Measurements from ENCODE around the gene AK1.

AK1 gene

DNA sequence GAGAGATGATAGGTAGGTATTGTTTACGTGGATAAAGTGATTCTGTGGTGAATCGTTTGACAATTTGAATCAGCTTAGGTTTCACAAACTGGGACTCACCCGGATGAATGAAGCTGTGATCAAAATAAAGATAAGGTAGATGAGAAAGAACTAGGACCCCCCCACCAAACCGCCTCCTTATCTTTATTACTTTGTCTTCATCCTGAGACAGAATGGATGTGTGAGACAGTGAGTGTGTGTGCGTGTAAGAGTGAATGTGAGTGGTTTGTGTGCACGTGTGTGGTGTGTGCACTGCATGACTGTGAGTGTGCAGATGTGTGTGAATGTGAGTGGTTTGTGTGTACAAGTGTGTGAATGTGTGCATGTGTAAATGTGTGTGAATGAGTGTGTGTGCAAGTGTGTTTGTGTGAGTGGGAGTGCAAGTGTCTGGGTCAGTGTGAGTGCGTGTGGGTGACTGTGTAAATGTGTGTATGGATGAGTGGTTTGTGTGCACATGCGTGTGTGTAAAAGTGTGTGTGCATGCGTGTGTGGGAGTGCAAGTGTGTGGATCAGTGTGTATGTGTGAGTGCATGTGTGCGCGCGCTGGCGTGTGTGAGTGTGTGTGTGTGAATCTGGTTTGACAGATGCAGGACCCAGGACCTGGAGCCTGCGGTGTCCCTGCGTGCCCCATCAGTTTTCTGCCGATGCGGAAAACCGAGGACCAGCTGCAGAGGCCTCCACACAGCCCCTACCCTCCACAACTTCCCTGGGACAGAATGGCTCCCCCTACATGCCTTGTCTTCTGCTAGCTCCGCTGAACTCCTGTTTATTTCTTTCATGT lies 11.6 kb downstream of the AK1 start:
- peak; percentile 62 for DNase-seq

DNA sequence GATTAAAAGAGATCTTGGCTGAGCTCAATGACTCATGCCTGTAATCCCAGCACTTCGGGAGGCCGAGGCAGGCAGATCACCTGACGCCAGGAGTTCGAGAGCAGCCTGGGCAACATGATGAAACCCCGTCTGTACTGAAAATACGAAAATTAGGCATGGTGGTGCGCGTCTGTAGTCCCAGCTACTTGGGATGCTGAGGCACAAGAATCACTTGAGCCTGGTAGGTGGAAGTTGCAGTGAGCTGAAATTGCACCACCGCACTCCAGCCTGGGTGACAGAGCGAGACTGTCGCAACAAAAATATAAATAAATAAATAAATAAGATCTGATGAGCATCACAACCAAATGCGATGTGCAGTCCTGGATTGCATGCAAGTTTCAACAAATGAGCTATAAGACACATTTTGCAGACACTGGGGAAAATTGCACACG lies 14.3 kb downstream of the AK1 start:
- DNase-seq, result no peak

DNA sequence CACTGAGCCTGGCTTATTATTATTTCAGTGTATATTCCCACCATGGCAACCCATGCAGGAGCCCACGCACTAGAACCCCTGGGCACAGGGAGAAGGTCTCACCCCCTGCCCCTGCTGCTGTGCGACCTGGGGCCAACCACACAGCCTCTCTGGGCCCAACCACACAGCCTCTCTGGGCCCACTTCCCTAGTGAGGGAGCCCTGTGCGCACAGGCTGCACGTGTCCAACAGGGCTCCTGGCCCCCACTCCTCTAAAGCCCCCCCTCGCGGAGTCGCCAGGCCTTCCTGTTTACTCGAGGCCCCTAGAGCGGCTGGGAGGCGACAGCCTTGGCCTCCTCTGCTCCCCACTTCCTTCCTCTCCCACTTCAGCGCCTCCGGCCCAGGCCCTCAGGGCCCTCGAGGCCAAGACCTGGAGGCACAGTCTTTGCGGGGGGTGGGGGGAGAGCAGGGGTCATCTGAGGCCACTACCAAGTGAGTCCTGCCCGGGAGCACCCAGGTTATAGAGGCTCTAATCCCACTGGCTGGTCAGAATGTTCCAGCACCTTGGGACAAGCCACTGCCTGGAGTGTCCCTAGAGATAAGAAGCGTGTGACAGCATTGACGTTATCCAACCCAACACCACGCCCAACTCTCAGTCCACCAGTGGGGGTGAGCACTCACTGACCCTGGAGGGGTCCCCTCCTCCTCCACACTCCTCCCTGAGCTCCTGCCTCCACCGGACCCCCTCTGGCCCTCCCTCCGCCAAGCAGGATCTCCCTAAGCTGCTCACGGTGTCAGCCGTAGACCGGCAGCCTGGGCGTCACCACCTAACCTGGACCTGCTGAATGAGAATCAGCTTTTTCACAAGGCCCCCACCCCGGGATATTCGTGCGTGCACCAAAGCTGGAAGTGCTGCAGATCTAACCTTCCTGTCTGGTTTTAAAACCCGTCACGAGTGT lies 15.1 kb downstream of the AK1 start:
- no peak for DNase-seq

DNA sequence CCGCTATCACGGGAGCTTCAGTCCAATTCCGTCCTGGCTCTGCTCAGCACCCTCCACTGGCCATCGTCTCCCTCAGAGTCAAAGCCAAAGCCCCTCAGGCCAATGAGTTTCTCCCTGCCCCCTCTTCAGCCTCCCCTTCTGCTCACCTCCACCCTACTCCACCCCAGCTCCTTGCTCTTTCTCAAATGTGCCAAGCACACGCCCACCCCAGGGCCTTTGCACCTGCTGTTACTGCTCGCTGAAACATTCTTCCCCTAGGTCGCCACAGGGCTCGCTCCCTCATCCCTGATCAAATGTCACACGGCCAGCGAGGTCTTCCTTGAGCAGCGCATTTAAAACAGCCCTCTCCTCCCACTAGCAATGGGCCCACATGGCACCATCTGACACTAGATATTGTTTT lies 16.7 kb downstream of the AK1 start:
- no peak for DNase-seq

DNA sequence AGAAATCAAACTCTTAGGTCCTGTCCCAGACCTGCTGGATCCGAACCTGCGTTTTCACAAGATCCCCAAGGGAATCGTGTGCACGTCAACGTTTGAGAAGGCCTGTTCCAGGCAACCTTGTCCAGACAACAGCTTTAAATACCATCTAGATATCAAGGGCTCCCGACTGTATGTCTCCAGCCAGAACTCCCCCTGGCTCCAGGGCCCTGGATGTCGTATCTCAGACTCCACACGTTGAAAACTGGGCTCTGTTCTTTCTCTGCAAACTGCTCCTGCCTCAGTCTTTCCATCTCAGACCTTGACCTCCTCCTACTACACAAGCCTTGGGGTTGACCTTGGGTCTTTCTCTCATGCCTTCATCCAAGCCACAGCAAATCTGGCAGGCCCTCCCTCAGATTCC lies 17.2 kb downstream of the AK1 start:
- DNase-seq, result no peak

DNA sequence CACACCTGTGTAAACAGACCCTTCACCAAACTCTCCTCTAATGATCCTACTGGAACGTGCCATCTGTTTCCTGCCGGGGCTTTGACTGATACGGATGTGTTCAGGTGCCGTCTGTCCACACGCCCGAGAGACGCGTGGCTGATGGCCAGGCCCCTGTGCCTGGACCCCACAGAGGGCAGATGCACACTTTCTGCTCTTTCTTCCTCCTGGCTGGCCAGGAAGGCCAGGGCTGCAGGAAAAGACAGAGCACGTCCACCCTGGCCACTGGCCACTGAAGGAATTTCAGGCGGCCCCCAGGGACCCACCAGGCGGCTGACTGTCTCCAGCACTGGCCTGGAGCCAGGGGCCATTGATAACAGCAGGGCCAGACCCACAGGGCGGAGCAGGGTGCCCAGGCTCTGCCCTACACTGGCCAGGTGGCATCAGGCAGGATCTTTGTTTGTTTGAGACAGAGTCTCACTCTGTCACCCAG lies 19.4 kb downstream of the AK1 start:
- DNase-seq, result no peak

DNA sequence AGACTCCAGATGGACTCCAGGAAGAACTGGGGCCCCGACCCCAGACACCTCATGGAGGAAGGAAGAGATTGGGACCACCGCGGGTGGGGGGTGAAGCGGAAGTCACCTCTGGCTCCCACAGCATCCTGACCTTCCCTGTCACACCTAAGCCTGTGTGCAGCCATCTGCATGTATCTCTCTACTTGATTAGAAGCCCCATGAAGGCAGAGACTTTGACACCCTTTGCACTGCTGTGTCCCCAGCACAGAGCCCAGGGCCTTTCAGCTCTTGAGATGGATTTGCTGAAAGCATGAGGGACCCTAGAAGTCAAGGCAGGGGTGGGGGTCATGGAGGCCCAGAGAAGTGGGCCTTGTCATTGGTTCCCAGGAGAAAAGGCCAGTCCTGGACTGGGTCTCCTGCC lies 20.2 kb downstream of the AK1 start:
- no peak for DNase-seq

DNA sequence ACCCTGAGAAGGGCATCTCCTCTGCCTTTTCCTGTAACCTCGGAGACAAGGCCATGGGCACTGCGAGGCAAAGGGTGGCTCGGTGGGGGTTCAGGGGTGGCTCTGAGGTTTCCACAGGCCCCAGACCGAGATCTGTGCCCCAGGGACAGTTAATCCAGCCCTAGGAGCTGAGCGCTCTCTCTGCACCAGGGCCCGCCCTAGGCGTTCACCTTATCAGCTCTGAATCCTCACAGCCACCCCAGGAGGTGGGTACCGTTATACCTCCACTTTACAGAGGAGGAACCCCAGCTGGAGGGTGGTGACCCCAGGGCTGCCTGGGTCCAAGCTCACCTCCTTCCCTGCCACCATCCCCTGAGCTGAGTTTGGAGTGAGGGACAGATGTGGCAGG lies 20.8 kb downstream of the AK1 start:
- no peak for DNase-seq

DNA sequence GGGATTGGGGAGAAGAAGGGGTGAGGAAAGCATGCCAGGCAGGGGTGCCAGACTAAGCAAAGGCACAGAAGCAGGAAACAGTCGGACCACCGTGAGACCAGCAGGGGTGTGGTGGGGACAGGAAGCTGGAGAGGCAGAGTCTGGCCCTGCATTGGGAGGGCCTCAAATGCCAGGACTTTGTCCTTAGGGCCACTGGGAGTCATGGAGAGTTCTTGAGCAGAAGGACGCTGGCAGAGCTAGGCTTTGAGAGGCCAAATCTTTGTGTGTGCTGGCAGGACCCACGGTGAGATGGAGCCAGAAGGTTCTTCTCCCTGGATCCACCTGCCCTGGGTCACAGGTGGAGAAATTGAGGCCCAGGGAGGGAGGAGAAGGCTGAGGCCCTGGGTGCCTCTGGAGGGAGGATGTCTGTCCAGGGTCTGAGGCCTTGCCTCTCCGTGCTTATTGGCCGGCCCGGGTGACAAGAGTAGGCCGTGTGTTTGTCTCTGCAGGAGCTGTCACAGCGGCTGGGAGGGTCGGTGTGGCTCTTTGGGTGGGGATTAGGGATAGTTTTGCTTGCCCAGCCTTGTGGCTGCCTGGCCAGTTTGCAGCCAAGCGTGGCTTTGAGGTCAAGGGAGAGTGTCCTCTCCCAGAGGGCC lies 21.3 kb downstream of the AK1 start:
- no peak for DNase-seq

DNA sequence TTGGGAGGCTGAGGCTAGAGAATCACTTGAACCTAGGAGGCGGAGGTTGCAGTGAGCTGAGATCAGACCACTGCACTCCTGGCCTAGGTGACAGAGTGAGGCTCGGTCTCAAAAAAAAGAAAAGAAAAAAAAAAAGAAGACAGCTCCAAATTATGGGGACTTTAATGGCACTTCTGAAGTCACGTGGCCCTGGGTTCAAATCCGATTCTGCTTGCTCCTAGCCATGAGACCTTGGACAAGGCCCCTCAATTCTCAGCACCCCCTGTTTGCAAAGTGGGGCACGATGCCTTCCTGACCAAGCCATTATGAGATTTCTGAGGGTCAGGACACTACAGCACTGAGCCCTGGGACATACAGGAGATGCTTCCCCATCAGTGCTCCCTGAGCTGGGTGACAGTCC lies 22.0 kb downstream of the AK1 start:
- no peak for DNase-seq

DNA sequence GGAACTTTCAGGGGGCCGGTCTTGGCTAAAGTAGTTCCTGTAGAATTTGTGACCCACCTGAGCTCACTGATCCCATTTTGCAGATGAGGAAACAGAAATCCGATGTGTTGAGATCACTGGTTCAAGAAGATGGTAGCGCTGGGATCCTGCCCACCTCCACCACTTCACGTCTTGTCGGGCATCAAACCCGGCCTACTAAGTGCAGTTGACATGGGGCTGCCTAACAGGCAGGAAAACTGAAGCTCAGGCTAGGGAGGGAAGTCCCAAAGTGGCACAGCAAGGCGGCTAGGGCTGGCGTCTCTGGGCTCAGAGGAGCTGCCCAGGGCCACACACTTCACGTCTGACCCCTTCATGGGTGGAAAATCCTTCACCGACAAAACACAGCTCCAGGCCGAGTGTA lies 22.5 kb downstream of the AK1 start:
- DNase-seq, result no peak

DNA sequence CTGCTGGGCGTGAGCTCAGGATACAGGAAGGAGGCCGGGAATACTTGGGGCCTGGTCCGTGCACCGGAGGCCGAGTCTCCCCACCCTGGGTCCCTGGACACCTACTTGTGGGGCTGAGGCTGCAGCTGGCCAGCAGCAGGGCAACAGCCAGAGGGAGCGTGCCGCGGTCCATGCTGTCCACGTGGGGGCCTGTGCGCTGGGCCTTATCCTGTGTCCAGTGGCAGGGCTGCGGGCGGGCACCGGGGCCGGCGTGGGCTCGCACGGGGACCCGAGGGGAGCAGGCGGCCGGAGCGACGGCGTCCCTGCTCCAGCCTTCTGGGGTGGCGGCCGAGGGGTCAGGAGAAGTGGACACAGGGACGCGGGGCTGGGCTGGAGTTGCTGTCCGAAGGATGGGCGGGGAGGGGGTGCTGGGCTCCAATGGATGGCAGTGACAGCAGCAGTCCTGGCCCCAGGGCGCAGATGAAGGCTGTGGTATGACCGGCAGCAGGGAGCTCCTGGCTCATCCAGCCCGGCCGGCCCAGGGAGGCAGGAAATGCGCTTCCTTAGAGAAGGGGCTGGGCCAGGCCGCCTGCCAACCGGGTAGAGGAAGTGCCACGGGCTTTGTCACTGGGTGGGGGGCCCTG lies 23.2 kb downstream of the AK1 start, which contains the start of gene ENG:
Gene ENG, minus strand, starts transcription at position 475 of the 623 bp plus-strand sequence. Its CDS starts 303 bp downstream, at position 172.
- no peak for DNase-seq

DNA sequence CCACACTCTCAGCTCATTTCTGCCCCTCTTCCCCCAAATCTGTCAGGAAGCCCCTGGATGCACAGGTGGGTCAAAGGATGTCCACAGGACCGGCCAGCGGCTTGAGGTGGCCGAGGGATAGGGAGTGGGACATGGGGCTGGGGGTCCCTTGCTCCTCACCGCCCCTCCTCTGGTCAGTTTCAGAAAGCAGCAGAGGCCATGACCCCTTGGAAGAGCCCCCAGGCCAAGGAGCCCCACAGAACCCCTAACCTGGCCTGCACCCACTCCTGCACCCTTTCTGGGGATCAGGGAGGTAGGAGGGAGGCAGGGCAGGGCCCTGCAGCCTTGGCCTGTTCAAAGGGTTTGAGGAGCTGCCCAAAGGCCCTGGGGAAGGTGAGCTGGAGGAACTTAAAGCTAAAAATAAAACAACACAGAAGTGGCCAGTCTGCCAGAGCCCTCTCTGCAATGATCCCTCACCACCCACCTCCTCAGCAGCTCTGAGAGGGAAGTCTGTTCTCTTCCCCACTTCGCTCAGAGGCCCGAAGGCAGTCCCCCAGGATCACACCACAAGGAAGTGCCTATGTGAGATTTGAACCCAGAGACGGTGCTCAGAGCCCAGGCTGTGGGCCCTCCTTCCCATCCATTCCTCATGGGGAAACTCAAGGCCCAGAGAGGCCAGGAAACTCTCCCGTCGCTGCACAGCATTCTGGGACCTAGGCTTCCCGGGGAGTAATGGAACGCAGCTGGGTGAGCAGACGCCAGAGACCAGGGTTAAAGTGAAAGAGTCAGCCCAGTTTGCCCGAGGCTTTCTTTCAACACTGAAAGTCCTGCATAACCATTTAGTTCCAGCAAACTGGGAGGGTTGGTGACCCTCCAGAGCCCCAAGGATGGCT lies 23.9 kb downstream of the AK1 start:
- DNase-seq, result no peak

DNA sequence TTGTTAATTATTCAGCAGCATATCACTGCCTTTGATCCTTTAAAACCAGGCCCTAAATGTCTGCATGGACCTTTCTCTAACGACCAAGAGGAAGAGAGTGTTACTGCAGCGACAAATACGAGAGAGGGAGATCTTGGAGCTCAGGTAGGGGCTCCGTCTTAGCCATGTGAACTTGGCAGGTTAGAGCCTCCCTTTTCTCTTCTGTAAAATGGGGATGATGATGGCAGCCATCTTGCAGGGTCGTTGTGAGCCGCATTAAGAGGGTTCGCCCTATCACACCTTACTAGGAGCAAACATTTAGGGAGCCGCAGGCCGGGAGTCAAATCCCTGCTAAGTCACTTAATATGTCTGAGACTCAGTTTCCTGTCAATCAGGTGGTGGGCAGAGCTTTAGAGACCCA lies 24.6 kb downstream of the AK1 start:
- no peak for DNase-seq

DNA sequence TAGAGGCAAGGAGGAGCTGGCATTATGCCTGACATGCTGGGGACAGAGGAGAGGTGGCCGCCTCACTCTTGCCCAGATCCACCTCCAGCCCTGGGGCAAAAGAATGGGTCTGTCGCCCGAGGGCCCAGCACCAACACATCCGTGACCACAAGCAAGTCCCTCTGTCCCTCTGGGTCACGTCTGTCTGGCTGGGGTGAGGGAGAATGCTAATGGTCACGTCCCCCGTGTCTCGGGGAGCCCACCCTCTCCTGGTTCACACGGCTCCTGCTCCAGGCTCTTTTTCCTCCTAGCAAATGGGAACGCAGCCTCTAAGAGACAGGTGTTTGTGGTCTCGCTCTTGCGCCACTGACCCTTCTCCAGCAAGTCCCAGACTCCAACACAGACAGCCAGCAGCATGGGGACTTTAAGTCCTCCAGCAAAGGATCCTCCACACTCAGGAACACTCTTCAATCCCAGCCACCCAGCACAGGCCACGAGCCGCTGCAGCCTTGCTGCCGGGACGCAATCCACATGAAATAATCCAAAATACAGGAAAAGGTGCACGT lies 27.1 kb downstream of the AK1 start:
- no peak for DNase-seq

DNA sequence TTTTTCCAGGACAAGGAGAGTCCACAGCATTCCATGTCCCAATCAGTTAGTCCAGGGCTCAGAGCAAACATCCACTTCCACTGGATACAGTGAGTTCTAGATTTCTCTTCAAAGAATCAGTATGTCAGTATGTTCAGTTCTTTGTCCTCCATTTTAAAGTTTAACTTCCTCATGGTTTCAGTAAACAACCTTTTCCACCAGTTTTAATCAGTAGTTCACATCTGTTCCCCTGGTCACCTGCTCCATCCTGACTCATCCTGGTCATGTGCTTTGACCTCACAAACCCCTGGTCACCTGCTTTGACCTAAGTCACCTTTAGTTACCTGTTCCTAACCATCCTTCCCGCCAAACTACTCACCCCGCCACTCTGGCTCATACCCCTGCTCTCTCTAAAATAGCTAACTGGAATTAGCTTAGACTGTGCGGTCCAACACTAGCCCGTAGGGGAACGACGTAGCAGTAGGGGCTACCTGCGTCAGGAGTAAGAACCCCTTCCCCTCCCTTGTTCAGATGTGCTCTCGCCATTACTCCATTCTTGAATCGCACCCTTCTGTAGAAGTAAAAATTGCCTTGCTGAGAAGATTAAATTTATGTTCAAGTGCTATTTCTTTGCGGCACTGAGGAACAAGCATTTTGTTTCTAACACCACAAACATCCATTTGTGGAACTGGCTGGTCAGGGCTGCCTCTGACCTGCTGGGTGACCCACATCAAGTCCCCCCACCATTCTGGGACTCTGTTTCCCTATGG lies 28.5 kb downstream of the AK1 start:
- no peak for DNase-seq

DNA sequence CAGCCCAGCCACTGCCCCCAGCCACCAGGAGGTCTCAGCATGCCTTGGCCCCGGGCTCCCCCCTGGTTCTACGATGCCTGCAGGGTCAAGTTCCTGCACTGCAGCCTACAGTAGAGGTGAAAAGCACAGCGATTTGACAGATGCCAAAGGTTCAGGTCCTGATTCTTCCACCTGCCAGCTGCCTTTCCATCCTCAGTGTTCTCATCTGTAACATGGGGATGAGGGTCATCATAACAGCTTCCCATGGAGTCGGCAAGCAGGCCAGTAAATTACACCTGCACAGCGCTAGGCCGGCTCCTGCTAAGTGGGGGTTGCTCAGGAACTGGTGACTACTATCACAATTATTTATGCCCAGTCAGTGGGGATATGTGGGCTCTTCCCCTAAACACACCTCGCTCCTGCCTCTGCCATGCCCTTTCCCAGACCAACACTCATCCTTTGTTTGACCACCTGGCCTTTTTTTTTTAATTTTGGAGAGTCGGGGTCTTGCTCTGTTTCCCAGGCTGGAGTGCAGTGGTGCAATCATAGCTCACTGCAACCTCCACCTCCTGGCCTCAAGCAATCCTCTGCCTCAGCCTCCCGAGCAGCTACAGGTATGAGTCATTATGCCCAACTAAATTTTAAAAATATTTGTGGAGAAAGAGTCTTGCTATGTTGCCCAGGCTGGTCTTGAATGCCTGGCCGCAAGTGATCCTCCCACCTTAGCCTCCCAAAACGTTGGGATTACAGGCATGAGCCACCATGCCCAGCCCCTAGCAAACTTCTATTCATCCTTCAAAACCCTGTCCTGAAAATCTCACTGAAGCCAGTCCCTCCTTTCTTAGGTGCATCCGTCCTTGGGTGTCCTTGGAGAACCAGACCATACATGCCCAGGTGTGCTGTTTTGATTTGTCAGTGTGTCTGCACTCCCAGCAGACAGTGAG lies 29.4 kb downstream of the AK1 start:
- DNase-seq, result no peak

DNA sequence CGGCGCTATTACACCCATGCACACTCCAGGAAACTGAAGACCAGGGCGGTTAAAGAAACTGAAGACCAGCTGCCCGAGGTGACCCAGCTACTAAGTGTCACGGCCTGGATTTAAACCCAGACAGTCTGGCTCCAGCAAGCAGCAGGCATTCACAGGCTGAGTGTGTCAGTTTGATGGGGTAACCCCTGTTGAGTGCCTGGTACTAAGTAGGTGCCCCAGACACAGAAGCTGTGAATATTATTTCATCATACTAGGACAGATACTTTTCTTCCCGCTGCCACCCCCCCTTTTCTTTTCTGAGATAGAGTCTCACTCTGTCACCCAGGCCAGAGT lies 30.3 kb downstream of the AK1 start:
- DNase-seq, result no peak

DNA sequence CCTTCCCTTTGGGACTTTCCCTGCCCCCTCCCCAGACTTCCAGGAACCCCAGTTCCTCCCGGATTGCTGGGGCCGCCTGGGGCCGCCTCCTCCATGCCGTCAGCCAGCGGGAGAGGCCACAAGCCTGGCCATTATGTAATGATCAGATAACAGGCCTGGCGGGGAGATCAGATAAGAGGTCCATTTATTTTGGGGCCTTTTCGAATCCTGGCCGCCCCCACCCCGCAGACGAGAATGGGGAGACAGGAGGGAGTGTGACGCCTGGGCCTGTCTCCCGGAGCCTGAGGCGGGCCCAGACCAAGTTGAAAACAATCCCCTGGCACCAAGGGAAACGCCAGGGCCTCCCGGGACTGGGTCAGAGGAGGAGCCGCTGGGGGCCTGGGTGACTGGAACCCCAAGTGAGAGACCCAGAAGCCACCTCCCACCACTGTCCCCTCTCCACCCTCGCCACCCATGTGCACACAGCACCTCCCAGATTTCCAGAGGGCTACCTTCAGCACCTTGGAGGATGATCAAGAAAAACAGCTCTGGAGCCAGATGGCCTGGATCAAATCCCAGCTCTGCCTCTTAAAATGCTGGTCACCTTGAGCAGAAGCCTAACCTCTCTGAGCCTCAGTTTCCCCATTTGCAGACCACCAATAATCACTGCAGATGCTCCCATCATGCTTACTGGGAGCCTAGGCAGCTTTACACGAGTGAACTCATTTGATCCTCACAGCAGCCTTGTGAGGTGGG lies 30.9 kb downstream of the AK1 start:
- DNase-seq, result no peak
